HG03103 (cell line): ENCODE data around the gene NELL1.
"Not testable (repeated sequence)": the region's sequence is repeated elsewhere in the genome, so short reads cannot be mapped to it uniquely, and the experiment has no call there.

Source experiments
- ATAC-seq: cut with Tn5 transposase; IDR thresholded peaks from one replicate; pipeline ENCODE4 v1.9.1; 2021; ENCODE audit warnings: low read depth; ENCODE audit not compliant: unreplicated experiment

NELL1 gene

DNA sequence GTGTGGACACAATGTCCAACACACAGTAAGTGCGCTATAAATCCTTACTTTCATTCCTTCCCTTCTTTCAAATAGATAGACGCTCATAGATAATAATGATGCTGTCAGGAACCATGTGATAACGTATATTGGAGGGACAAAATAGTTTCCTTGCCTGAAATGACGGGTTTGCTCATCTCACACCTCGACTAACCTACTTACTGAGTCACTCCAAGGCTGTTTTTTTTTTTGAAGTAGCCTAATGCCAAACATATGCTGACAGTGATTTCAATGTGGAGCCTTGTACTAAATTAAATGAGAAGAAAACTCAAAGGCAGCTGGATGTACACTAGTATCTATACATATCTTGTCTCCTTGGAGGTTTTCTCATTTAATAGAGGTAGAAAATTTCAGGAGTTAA lies 400.5 kb downstream of the NELL1 start:
- ATAC-seq, result no peak

DNA sequence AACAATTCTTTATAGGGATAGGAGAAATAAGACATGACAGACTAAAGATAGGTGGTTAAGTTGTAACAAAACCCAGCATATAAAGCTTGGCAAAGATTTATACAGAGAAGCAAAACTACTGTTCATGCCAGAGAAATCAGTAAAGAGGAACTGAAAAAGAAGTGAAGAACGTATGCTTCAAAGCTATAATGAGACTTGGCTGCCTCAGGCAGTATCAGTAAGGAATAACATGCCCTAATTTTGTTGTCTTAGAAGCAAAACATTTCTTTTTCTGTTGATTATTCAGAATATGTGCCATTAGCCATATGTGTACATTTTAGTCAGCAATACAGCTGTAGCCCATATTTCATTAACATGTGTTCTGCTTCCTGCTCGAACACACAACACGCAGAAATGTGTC lies 403.2 kb downstream of the NELL1 start:
- ATAC-seq, result no peak

DNA sequence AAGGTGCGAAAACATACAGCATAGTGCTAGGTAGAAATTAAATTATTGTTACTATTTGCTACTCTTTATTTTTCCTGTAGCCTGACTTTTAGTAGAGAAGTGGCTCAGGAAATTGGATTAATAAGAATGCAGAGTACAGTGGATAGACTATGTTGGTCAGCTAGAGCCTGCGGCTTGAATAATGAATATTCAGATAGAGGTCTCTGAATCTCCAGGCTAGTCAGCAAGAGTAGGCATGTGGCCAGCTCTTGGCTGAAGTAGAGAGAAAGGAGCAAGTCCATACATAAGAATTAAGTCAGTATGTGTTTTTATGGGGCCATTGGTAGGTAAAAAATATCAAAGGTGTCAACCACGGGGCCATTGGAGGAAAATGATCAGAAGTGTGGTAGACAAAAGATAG lies 413.5 kb downstream of the NELL1 start:
- ATAC-seq, result no peak

DNA sequence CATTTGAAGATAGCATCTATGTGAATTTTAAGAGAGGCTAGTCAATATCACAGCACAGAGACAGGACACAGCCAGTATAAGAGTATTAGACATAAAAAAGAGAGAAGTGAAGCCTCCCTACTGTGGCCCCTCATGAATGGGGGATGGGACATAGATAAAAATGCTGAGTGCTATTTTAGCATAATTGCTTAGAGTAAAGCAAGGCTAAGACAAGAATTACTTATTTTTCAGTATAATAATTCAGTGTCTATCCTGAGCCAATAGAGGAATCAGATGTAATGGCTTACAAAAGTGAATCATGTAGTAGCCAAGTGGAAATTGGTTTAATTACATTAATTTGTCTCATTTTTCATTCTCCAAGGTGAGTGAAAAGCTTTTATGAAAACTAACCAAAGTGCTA lies 419.5 kb downstream of the NELL1 start:
- ATAC-seq, result no peak

DNA sequence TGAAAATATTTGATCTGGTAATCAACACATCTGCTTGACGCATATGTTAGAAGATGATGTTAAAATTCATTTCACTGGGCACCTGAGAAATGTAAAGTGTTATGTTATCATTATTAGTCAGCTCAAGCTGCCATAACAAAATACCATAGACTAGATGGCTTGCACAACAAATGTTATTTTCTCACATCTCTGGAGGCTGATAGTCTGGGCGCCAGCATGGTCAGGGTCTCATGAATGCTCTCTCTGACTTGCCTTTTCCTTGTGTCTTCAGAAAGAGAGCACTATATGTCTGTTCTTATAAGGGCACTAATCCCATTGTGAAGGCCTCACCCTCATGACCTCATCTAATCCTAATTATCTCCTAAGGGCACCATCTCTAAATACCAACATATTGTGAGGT lies 435.3 kb downstream of the NELL1 start:
- ATAC-seq, result no peak

DNA sequence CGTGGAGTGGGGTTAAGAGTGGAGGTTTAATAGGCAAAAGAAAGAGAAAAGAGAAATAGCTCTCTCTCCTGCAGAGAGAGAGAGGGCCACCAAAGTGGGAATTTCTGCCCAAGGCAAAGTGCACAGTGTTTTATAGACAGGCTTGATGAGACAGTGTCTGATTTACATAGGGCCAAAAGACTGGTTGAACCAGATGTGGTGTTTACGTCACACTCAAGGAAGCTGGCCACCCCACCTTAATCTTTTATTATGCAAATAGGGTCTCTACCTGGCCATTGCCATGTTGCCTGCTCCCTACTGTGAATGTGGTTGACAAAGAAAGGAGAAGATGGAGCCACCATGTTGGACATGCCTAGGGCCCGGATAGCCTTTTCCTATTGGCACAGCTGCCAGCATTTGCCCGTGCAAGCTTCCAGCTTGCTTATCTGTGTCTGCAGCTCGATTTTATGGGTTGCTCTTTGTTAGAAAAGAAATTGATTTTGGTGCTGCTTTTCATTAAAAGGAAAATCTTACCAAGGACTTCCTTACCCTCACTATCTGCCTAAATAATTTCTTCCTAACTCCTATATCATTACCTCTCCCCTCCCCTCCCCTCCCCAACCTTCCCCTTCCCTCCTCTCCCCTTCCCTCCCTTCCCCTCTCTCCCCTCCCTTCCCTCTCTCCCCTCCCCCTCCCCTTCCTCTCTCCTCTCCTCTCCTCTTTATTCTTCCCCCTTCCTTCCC lies 436.0 kb downstream of the NELL1 start:
- no peak for ATAC-seq

- ATAC-seq, result no peak
These were observed 440.0 kb downstream of the NELL1 start for GRCh38 chr11:21109341-21109740.

DNA sequence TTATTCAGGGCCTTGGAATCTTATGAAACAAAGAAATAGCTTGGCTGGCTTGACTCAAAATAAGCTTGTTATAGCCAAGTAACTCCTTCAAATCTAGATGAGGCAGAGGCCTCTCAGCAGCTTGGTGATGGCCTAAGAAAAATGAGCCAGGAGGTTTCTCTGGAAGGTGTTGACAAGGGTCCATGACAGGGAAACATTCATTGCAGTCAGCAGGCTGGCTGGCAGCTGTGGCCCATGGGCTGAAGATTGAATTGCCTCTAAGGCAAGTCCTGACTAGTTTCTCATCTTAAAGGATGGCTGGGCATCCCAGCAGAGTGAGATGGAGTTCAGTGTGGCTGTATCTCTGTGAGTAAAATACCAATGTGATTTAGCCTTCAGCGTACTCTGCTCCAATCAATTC lies 441.0 kb downstream of the NELL1 start:
- ATAC-seq, result no peak

GRCh38 chr11:21113876-21114275 lies 444.5 kb downstream of the NELL1 start:
- ATAC-seq, result no peak

GRCh38 chr11:21116009-21116408 lies 446.6 kb downstream of the NELL1 start:
- ATAC-seq, result no peak

GRCh38 chr11:21119411-21119810 lies 450.0 kb downstream of the NELL1 start:
- ATAC-seq, result no peak

GRCh38 chr11:21121991-21122390 lies 452.6 kb downstream of the NELL1 start:
- ATAC-seq, result no peak

DNA sequence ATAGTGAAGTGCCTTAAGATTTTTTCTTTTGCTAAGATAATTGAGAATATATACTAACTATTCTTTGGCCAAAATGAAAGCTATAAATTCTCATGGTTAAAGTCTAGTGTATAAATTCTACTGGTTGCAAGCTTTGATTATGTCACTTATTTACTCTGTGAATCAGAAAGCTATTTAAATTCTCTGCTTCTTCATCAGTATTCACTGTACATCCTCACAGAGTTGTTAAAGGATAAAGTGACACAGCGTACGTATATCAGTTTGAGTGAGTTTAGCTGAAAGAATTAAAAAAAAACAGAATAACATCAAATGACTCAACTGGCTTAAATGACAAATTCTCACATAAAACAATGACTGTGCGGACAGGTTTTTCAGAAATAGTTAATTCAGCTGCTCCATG lies 453.1 kb downstream of the NELL1 start:
- no peak for ATAC-seq

DNA sequence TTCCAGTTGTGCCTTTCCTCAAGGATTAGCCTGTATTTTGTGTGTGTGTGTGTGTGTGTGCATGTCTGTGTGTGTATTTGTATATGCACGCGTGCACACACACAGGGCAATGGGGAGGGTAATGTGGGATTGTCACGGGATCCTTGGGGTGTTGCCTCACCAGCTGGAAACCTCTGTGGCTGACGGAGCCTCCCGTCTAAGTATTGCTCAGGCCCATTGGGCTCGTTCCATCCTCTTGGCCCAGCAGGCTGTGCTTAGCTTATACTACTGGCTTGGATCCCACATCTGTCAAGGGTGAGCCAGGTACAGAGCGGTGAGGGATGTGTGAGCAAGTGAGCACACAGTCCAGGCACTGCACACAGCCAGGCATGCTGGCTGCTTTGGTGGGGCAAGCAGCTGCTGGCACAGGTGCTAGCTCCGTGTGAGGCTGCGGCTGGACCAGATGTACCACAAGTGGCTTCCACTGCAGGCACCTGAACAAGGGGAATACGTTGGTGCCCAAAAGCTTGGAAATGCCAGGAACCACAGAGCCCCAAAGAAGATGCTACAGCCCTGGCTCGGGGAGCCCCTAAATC lies 462.8 kb downstream of the NELL1 start:
- no peak for ATAC-seq

DNA sequence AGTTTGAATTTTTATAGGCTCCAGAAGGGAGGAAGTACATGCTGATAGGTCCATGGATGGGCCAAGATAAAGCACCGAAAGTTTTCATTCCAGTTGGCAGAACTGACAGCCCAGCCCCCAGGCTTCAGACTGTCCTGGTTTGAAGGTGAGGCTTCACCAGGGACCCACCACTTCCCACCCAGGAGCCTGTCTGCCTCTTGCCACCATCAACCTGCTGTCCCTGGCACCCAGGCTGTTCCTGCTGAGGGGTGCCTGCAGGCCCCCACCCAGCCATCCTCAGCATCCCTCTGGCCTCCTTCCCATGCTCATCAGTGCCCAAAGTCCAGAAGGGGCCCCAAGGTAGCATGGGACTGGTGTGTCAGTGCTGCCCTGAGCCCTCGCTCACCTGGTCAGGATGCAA lies 463.9 kb downstream of the NELL1 start:
- no peak for ATAC-seq

DNA sequence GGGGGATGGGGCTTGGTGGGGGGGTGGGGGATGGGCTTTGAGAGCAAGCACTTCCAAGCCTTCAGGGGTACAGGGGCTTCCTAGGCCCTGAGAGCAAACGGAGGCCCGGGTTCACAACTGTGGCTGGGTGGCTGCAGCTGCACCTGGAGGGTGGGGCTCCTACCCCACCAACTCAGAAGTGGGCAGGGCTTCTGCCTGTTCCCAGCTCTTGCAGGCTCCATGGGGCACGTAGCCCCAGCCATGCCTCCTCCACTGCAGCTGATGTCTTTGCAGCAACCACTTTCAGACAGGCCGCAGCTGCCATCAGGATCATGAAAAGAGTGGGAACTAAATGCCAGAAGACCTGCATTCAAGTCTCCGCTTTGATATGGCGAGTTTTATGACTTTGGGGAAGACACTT lies 464.3 kb downstream of the NELL1 start:
- ATAC-seq, result no peak

DNA sequence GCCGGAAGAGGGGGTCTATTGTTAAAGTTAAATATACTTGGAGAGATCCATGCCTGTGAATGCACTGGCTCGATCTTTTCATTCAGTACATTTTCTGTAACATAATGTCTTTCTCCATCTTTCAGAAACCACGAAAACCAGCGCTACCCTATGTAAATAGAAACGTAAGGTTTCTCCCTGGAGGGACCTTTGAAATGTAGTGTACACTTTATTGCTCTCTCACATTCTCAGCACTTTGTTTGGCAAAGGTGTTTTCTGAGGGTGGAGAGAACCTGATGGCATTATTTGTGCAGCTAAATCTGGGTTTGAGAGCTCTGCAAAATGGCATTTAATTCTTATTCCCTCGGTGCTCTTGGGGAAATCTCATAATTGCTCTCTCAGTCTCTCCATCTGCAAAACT lies 468.4 kb downstream of the NELL1 start:
- no peak for ATAC-seq

GRCh38 chr11:21141557-21141956 lies 472.2 kb downstream of the NELL1 start:
- not testable (repeated sequence) for ATAC-seq

DNA sequence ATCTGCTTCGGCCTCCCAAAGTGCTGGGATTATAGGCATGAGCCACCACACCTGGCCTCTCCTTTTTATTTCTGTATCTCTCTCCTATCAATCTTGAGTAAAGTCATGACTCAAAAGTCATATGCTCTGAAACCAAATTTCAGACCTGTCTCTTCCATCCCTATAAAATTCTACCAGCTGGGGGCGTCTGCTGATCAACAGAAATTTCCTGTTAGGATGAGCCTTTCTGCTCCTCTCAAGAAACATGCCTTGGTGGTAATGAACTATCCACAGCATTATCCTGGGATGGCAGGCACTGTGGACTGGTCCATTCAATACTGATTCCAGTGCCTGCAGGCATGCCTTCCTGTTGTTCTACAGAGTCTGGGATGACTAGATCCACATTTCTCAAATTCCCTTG lies 472.6 kb downstream of the NELL1 start:
- no peak for ATAC-seq

DNA sequence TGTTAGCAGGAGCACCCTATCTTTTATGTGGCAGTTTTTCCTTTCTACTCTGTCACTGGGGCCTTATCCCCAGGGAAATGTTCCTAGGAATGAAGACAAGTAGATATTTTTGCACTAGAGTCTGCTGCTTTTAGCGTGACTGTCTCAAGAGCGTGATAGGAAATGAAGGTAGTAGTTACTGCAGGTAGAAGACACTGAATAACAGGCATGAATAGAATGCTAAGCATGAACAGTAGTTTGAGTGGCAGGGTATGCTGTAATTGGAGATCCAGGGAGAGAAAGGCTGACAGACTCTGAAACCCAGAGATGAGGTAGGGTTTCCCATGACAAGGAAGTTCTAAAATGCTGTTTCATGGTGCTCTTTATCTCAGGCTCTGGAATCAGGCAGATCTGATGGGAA lies 475.1 kb downstream of the NELL1 start:
- no peak for ATAC-seq

DNA sequence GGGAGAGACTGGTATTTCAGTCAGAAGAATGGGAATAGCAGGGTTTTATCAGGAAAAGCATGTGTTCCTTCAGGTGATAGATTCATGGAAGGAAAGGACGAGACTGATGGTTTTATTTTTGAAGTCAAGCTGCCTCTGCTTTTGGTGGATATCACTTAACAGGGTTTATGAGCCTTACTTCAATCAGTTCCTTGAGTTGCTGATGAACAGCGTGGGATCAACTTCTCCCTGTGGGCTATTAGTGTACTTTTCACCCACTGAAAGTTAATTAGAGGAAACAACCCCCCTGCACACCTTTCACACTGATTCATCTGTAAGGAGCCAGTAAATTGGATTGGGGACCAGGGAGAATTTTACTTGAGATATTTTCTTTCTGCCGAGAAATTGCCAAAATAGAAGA lies 479.0 kb downstream of the NELL1 start:
- ATAC-seq, result no peak

DNA sequence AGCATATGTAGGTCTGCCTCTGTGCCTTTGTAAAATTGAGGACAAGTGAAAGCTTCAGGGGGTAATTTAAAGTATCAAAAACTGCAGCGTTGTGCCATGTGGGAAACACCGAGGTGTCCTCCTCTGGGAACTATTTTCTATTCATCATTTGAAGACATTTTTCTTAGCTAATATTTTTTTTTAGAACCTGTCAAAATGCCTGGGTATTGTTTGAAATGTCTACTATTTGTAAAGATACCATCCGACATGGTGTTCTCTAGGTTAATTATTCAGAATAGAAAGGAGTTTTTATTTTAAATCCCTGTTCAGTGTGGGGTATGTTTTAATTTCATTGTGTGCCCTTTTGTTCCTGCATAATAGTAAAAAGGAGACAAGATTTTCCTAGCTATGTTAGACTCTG lies 490.8 kb downstream of the NELL1 start:
- ATAC-seq, result no peak

DNA sequence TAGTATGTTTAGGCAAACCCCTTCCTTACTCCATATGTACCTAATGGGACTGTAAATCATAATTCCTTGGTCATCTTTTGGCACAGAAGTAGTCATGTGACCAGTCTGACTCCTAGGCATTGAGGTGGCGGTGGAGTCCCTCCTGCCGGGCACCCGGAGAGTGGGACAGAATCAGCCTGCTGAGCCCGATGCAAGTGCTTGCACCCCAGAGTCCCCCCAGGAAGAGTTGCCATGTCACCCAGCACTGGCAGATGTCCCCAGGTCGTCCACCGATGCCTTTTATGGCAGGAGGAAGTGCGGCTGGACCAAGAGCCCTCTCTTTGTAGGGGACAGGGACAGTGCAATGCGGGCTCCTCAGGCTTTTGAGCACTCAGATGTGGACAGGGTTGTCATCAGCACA lies 500.3 kb downstream of the NELL1 start:
- no peak for ATAC-seq
